ENCODE data around the gene SLC24A3.

Gene SLC24A3

GRCh38 chr20:19512886-19513677 lies 300.6 kb downstream of the SLC24A3 start:
- DNase-seq = no peak

GRCh38 chr20:19515074-19515473 lies 302.6 kb downstream of the SLC24A3 start:
- DNase-seq = no peak

GRCh38 chr20:19519466-19519865 lies 307.0 kb downstream of the SLC24A3 start:
- no peak for DNase-seq

DNA sequence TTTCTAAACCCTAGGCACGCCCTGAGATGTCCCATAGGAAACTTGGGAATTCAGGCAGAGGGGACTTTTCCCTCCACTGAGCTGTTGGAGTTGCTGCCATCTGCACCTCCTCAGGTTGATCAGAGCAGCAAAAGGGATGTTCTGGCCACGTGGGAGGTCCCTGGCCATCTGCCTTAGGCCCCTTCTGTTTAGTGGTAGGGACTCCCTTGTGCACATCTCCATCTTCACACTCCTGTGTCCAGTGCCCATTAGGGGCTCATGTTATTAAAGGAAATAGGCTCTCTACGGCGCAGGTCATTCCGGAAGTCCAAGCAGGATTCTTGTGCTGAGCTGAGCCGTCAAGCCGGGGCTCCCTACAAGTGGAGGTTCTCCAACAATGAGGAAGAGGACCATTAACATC lies 307.8 kb downstream of the SLC24A3 start:
- no peak for DNase-seq

- DNase-seq = no peak
These were observed 309.8 kb downstream of the SLC24A3 start for GRCh38 chr20:19522071-19522801.

GRCh38 chr20:19522836-19523590 lies 310.6 kb downstream of the SLC24A3 start:
- DNase-seq = no peak

DNA sequence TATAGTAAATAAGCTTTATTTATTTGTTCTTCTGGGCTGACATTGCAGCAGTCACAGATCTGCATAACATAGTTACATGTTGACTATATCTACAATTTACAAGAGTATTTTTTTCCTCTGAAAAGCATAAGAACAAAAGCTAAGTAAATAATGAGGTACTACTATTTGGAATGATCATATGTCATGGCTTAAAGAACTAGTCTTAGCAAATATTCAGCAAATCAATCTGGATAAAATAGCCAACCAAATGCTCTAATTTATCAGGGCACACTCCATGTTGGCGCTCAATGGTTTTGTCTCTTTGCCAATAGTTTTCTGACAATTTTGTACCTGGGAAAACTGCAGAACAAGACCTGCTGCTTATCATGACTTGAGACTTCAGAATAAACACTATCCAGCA lies 312.2 kb downstream of the SLC24A3 start:
- DNase-seq = no peak

- DNase-seq = no peak
These were observed 315.1 kb downstream of the SLC24A3 start for GRCh38 chr20:19527509-19527908.

GRCh38 chr20:19528286-19529030 lies 316.0 kb downstream of the SLC24A3 start:
- DNase-seq = no peak

DNA sequence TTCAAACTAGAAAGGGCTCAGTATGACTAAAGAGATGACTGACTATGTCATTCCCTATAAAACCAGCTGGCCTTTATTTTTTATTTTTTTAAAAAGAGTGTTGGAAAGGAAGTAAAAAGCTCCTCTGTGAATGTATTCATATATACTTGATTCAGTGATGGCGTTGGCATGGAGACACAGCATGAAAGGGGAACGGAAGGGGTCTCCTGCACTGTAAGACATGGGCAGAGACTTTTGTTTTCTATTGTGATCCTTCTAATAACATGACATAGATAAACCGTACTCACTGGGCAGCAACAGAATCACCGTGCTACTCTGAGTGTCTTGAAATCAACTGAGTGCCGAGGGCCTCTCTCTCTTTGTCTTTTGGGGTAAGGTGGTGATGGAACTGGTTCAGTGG lies 317.6 kb downstream of the SLC24A3 start:
- DNase-seq = no peak

DNA sequence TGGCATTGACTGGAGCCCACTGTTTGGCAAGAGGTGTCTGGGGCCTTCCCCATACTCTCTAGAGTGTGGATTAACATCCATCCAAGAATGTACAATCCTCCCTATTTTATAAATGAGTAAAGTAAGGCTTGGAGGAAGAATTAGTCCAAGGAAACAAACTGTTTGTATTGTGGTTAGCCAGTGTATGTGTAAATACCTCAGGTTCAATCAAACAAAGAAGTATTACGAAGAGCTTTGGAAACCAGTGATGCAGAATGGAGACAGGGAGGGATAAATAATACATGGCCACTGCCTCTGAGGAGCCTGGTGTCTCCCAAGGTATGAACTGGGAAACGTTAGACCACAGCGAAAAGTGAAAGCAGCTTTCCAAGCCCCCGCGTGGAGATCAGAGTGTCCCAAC lies 319.0 kb downstream of the SLC24A3 start:
- DNase-seq = no peak

DNA sequence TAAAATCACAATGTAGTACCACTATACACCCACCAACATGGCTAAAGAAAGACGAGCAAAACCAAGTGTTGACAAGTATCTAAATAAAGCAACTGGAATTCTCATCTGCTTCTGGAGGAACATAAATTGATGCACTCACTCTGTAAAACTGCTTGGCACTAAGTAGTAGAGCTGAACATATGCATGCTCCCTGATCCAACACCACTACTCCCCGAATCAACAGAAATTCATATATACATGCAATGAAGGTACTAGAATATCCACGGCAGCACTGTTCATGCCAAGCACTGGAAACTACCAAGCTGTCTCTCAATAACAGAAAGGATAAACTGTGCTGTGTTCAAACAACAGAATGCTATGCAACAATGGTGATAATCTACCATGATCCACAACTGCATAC lies 326.1 kb downstream of the SLC24A3 start:
- no peak for DNase-seq

DNA sequence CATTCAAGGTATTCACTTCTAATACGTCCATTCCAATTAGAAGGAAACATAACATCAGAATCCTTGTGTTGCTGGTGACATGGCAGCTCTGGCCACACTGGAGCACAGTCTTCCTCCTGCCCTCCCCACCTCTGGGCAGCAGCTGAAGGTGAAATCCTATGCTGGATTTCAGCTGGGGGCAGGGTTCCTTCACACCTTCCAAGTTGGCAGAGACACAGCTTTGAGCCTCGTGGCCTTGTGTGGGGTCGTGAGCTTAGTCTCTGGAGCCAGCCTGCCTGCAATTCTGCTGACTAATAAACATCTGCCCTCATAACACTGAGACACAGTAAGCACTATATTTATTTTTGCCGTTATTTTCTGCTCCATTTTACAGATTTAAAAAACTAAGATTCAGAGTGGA lies 326.7 kb downstream of the SLC24A3 start:
- DNase-seq = no peak

GRCh38 chr20:19540392-19540791 lies 327.9 kb downstream of the SLC24A3 start:
- DNase-seq = no peak

GRCh38 chr20:19543101-19543500 lies 330.7 kb downstream of the SLC24A3 start:
- no peak for DNase-seq

DNA sequence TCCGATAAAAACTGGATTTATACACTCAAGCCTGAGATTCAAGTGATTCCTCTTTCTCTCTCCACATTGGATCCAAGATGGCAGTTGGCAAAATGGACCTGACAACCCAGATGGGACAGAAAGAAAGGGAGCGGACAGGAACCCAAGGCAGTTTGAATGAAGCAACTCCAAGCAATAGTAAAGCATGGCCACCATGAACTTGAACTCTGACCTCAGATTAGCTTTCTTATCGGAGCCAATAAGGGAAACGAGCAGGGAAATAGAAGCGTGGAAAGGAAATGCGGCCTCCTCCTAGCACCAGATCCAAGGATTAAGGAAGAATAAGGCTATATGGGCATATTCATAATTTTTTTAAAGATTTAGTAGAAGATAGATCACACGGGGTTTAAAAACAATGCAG lies 332.2 kb downstream of the SLC24A3 start:
- no peak for DNase-seq

DNA sequence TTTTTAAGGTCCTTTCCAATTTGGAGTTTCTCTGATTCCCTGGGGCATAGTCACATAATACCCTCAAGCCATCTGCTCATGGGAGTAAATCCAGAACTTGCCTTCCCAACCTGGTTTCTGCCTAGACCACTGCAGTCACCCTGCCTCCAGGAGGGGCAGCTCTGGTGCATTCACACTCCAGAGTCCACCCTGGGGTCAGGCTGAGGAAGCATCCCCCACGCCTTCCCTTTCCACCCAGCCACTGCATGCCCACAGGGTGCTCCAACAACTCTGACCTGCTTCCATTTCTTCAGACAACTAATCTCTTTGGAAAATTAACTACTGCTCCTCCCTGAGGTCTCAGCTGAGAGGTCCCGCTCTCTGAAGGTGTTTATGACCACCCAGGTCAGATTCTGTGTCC lies 334.2 kb downstream of the SLC24A3 start:
- no peak for DNase-seq

DNA sequence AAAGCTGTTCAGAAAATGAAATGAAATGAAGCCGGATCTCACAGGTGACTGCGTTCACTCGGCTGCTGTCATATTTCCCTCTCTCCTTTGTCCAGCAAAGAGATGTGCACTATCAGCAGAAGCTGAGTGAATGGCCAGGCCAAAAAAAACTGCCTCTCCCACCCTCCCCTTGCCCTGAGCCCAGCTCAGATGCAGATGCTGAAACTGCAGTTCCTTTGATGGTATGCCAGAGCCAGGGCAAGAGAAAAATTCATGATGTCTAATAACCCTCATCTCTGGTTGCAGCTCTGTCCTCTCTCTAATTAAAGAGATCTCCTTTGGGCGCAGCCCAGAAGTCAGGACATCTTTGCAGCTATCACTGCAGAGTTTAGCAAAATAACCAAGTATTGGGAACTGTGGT lies 335.1 kb downstream of the SLC24A3 start:
- no peak for DNase-seq

- no peak for DNase-seq
These were observed 337.5 kb downstream of the SLC24A3 start for GRCh38 chr20:19549896-19550295.

- DNase-seq = no peak
These were observed 340.1 kb downstream of the SLC24A3 start for GRCh38 chr20:19552221-19553180.

GRCh38 chr20:19554666-19555065 lies 342.2 kb downstream of the SLC24A3 start:
- DNase-seq = no peak

- DNase-seq = no peak
These were observed 343.3 kb downstream of the SLC24A3 start for GRCh38 chr20:19555726-19556125.

Data from amniotic stem cell (primary cell).